Naive thymus-derived CD4-positive, alpha-beta T cell (primary cell): ENCODE data around the gene CFHR5. TPM values are rescaled to one million over a fixed set of nuclear protein-coding genes. Genes with fewer than 3 reads are reported as not detected.

Source experiments
- polyA plus RNA-seq, 2 donors: library from polyadenylated mRNA; unstranded; fragments of 300-500 nt; fragmentation: Illumina TruSeq; gene quantifications; one replicate each; pipeline ENCODE4 v1.2.3, GENCODE V29; 2021
- total RNA-seq, 6 experiments: library from RNA in 5 of 6; stranded (reverse) in 5 of 6; gene quantifications; 1 replicate in 5 of 6; 2 replicates in 1 of 6; pipeline ENCODE4 v1.2.3 and lab custom pipeline; 2021 to 2026

The CFHR5 gene
- total and polyA plus RNA-seq, 7 experiments from 2014 or later, result not detected

Other genes starting within 250 kb of the CFHR5 start
- not detected for gene CFHR3, start 202.7 kb upstream of the CFHR5 start, total RNA-seq
- gene CFHR3, start 202.7 kb upstream of the CFHR5 start, polyA plus RNA-seq, result not detected
- gene CFHR1, start 157.8 kb upstream of the CFHR5 start, total RNA-seq, result not detected
- not detected for gene CFHR1, start 157.8 kb upstream of the CFHR5 start, polyA plus RNA-seq
- not detected for gene CFHR4, start 89.5 kb upstream of the CFHR5 start, total RNA-seq
- gene CFHR4, start 89.5 kb upstream of the CFHR5 start, polyA plus RNA-seq, result not detected
- gene CFHR2, start 33.8 kb upstream of the CFHR5 start, total RNA-seq, result under 1 TPM in 1 of 5 experiments, not detected in 4; 0.44 TPM
- not detected for gene CFHR2, start 33.8 kb upstream of the CFHR5 start, polyA plus RNA-seq
- gene F13B, start 89.7 kb downstream of the CFHR5 start, total RNA-seq, result not detected
- gene F13B, start 89.7 kb downstream of the CFHR5 start, polyA plus RNA-seq, result not detected
- 10 to 100 TPM in 1 of 5 experiments, under 1 TPM in 4; 0.08 to 48.8 (median 0.24) TPM for gene ASPM, start 169.1 kb downstream of the CFHR5 start, total RNA-seq
- under 1 TPM in 1 of 2 donors, not detected in 1; 0.03 TPM for gene ASPM, start 169.1 kb downstream of the CFHR5 start, polyA plus RNA-seq
- gene ZBTB41, start 223.7 kb downstream of the CFHR5 start, total RNA-seq, result 10 to 100 TPM in 2 of 5 experiments, 1 to 10 TPM in 3; 5.9 to 13.6 (median 7.2) TPM
- gene ZBTB41, start 223.7 kb downstream of the CFHR5 start, polyA plus RNA-seq, result 1 to 10 TPM; 3.4 to 4.2 TPM